Liver (tissue), 3 donors: ENCODE data around the gene LY6G5B.

Experiments used
- CTCF ChIP-seq: fragments of 150-350 bp; IDR thresholded peaks from 2 replicates; pipeline ENCODE4 v1.5.1; 2017; ENCODE audit warnings: improper control_type of control experiment, low read depth, low read length; ENCODE audit not compliant: missing input control
- EGR1 ChIP-seq, 2 donors: IDR thresholded peaks; 2 replicates each; pipeline ENCODE4 v1.6.1; 2016 to 2018; ENCODE audit warnings: antibody characterized with exemption in 2 of 2, low read depth in 2 of 2
- FOXA1 ChIP-seq: IDR thresholded peaks from 2 replicates; pipeline ENCODE4 v1.6.1; 2016; ENCODE audit warnings: antibody characterized with exemption
- GABPA ChIP-seq, 2 donors: IDR thresholded peaks in 1 of 2; conservative IDR thresholded peaks in 1 of 2; 2 replicates each; pipeline ENCODE4 v1.6.1; 2016; ENCODE audit warnings: antibody characterized with exemption in 2 of 2, mild to moderate bottlenecking in 1 of 2, moderate library complexity in 1 of 2
- JUND ChIP-seq, 2 donors: IDR thresholded peaks; 2 replicates each; pipeline ENCODE4 v1.6.1; 2016; ENCODE audit warnings: antibody characterized with exemption in 2 of 2
- MAX ChIP-seq: IDR thresholded peaks from 2 replicates; pipeline ENCODE4 v1.6.1; 2016; ENCODE audit warnings: antibody characterized with exemption
- NR2F2 ChIP-seq: IDR thresholded peaks from 2 replicates; pipeline ENCODE4 v1.6.1; 2016; ENCODE audit warnings: antibody characterized with exemption
- RAD21 ChIP-seq, 2 donors: IDR thresholded peaks; 2 replicates each; pipeline ENCODE4 v1.6.1; 2016; ENCODE audit warnings: antibody characterized with exemption in 2 of 2, mild to moderate bottlenecking in 2 of 2
- RXRA ChIP-seq, 2 donors: IDR thresholded peaks; 2 replicates each; pipeline ENCODE4 v1.6.1; 2017 to 2018; ENCODE audit warnings: antibody characterized with exemption in 2 of 2, mild to moderate bottlenecking in 1 of 2
- SP1 ChIP-seq: IDR thresholded peaks from 2 replicates; pipeline ENCODE4 v1.6.1; 2018; ENCODE audit warnings: antibody characterized with exemption, mild to moderate bottlenecking
- TAF1 ChIP-seq: conservative IDR thresholded peaks from 2 replicates; pipeline ENCODE4 v1.6.1; 2016; ENCODE audit warnings: antibody characterized with exemption, mild to moderate bottlenecking
- YY1 ChIP-seq: IDR thresholded peaks from 2 replicates; pipeline ENCODE4 v1.6.1; 2016; ENCODE audit warnings: antibody characterized with exemption, mild to moderate bottlenecking
- donor health status: healthy.
- donor health status: healthy.

GRCh38 chr6:31624070-31624469 is 45.7 kb upstream of the LY6G5B start:
- TF ChIP-seq CTCF = no peak
- TF ChIP-seq TAF1 = no peak
- no peak for TF ChIP-seq RAD21 (IDR thresholded peaks at IDR 0.05)
- TF ChIP-seq FOXA1 = no peak
- no peak for TF ChIP-seq MAX
- no peak for TF ChIP-seq SP1
- TF ChIP-seq YY1 = no peak
- TF ChIP-seq NR2F2 = no peak
- TF ChIP-seq EGR1 (IDR thresholded peaks at IDR 0.05; ENCODE audit: low read depth in 2 of 2) = no peak
- TF ChIP-seq RXRA (IDR thresholded peaks at IDR 0.05) = no peak
- no peak for TF ChIP-seq GABPA (IDR thresholded peaks at IDR 0.05 in 1 of 2, conservative IDR thresholded peaks at IDR 0.05 in 1 of 2)
- TF ChIP-seq JUND (IDR thresholded peaks at IDR 0.05) = no peak
